ENCODE data around the gene MSH2.

Gene MSH2

DNA sequence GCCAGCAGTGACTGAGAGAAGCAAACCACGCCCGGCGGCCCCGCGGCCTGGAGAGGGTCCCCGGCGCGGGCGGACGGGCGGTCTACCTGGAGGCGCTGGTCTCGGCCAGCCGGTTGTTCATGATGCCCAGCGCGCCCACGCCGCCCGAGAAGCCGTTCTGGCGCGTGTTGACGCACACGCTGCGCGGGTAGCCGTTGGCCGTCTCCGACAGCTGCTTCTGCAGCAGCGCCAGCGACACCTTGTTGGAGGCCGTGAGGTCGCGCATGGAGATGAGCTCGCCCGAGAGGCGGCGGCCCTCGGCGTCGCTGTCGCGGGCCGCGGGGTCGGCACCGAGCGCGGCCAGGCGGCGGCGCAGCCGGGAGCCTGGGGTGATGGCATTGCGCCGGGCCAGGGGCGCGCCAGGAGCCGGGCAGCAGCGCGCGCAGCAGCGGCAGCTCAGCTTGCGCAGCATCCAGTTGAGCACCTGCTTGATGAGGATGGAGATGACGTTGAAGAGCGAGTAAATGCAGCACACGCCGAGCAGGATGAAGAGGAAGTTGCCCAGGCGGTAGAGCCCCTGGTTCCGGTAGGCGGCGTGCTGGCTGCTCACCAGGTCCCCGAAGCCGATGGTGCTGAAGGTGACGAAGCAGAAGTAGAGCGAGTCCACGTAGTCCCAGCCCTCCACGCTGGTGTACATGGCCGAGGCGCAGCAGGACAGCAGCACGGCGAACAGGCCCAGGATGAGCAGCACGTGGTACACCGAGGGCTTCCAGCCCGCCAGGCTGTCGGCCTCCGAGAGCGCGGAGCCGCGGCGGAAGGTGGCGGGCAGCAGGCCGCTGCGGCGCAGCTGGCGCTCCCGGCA is 118.1 kb downstream of the MSH2 start:
- peak overlapping the region; percentile 90 for H3K9ac ChIP-seq
- peak overlapping the region; percentile 17 for H3K4me3 ChIP-seq (IDR thresholded peaks at IDR 0.05; ENCODE audit: insufficient read depth, low read depth, low read length)
- TF ChIP-seq, protein P1, sequence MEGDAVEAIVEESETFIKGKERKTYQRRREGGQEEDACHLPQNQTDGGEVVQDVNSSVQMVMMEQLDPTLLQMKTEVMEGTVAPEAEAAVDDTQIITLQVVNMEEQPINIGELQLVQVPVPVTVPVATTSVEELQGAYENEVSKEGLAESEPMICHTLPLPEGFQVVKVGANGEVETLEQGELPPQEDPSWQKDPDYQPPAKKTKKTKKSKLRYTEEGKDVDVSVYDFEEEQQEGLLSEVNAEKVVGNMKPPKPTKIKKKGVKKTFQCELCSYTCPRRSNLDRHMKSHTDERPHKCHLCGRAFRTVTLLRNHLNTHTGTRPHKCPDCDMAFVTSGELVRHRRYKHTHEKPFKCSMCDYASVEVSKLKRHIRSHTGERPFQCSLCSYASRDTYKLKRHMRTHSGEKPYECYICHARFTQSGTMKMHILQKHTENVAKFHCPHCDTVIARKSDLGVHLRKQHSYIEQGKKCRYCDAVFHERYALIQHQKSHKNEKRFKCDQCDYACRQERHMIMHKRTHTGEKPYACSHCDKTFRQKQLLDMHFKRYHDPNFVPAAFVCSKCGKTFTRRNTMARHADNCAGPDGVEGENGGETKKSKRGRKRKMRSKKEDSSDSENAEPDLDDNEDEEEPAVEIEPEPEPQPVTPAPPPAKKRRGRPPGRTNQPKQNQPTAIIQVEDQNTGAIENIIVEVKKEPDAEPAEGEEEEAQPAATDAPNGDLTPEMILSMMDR (conservative IDR thresholded peaks at IDR 0.05; ENCODE audit: low read depth, low read length), result peak; percentile 37
- peak overlapping the region; percentile 91 for H2AFZ ChIP-seq (ENCODE audit: low read depth)
- H3K4me2 ChIP-seq, result peak overlapping the region; percentile 94
- no peaks in the 10 kb centered on the region for H4K20me1 ChIP-seq (ENCODE audit: insufficient read depth)
- H3K36me3 ChIP-seq (ENCODE audit: insufficient read depth), result no peaks in the 10 kb centered on the region
- peaks cover 71% of the 10 kb centered on the region for H3K4me1 ChIP-seq (ENCODE audit: low read depth, poor library complexity, severe bottlenecking)
- H3K27me3 ChIP-seq (ENCODE audit: insufficient read depth, low read depth), result no peaks in the 10 kb centered on the region
- peak overlapping the region; percentile 97 for H3K27ac ChIP-seq
- H3K79me2 ChIP-seq (ENCODE audit: insufficient read depth, low read depth), result peaks cover 6% of the 10 kb centered on the region; the same call in 1 of the 2 replicates

DNA sequence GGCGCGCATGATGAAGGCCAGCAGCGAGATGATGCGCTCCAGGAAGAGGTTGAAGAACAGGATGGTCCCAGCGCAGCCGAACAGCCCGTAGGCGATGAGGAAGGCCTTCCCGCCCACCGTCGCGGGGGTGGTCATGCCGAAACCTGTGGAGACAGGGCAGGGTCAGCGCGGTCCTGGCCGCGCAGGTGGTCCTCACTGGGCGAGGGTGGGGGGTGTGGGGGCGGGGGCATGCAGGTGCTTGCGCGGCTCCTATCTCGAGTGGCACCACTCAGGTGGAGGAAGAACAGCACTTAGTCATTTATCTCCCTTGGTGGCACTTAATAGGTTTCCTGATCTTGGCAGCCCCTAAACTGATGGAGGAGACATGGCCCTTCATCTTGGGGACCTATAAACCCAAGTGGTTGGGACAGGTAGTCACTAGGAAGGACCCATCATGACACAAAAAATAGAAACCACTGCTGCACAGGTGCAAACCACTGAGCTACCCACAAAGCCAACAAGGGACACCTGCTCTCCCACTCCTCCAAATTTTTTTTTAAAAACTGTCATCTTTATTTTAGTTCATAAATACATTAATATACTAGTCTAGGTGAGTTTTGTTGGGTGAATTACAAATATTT is 118.8 kb downstream of the MSH2 start:
- Histone ChIP-seq H3K27ac (peak overlapping the region; percentile 97), H3K4me1 (ENCODE audit: low read depth, poor library complexity, severe bottlenecking) (peaks cover 78% of the 10 kb centered on the region), H3K79me2 (ENCODE audit: insufficient read depth, low read depth) (peaks cover 6% of the 10 kb centered on the region; the same call in 1 of the 2 replicates), H3K4me2 (peak overlapping the region; percentile 33), H3K27me3 (ENCODE audit: insufficient read depth, low read depth) (no peaks in the 10 kb centered on the region), H3K9ac (peak overlapping the region; percentile 90), H2AFZ (ENCODE audit: low read depth) (peak overlapping the region; percentile 91), H3K4me3 (IDR thresholded peaks at IDR 0.05; ENCODE audit: insufficient read depth, low read depth, low read length) (peak overlapping the region; percentile 17), H4K20me1 (ENCODE audit: insufficient read depth) (no peaks in the 10 kb centered on the region), H3K36me3 (ENCODE audit: insufficient read depth) (no peaks in the 10 kb centered on the region)
- TF ChIP-seq, protein P1 (conservative IDR thresholded peaks at IDR 0.05; ENCODE audit: low read depth, low read length), result no peak

DNA sequence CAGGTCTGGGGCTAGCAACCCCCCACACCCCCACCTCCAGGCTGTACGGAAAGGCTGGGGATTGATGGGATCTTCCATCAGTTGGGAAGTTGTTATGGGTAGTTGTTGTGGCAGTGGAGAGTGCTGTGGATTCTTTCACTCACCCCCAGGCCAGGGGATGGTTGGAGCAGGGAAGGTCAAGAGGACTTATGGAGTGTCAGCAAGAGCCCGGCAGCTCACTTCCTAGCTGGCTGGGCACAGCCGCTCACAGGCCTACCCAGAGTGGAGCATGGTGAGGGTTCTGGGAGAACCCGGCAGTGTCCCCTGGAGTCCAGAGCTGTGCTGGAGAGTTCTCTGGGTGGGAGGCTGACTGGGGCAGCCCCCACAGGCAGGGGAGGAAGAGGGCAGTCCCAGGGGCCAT is 122.2 kb downstream of the MSH2 start:
- no peaks in the 10 kb centered on the region for H4K20me1 ChIP-seq (ENCODE audit: insufficient read depth)
- peaks cover 58% of the 10 kb centered on the region for H3K4me1 ChIP-seq (ENCODE audit: low read depth, poor library complexity, severe bottlenecking)
- peaks cover 6% of the 10 kb centered on the region; the same call in 1 of the 2 replicates for H3K79me2 ChIP-seq (ENCODE audit: insufficient read depth, low read depth)
- TF ChIP-seq, protein P1 (conservative IDR thresholded peaks at IDR 0.05; ENCODE audit: low read depth, low read length), result no peak
- no peaks in the 10 kb centered on the region for H3K27me3 ChIP-seq (ENCODE audit: insufficient read depth, low read depth)
- no peak overlapping the region for H3K27ac ChIP-seq
- no peak overlapping the region for H3K4me3 ChIP-seq (IDR thresholded peaks at IDR 0.05; ENCODE audit: insufficient read depth, low read depth, low read length)
- no peak overlapping the region for H3K9ac ChIP-seq
- H3K36me3 ChIP-seq (ENCODE audit: insufficient read depth), result no peaks in the 10 kb centered on the region
- H2AFZ ChIP-seq (ENCODE audit: low read depth), result no peak overlapping the region
- H3K4me2 ChIP-seq, result no peak overlapping the region; the same call in 1 of the 2 replicates

DNA sequence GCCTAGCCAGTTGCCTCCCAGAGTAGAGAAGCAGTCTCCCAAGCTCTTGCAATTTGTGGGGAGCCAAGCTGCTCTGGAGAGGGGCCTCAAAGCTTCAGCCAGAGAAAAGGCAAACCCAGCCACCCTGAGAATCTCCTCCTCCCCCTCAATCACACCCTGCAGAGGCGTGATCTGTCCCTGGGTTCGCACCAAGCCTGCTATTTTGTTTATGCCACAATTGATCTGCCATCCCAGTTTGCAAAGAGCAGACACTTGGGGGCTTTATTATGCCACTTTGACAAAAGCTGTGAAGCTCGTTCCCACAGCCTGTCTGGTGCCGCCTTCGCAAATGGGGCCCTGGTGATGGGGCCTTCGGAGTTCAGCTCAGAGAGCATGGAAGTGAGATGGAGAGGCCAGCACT is 125.5 kb downstream of the MSH2 start:
- H3K9ac ChIP-seq, result no peak overlapping the region
- no peak overlapping the region for H3K27ac ChIP-seq
- no peaks in the 10 kb centered on the region for H3K36me3 ChIP-seq (ENCODE audit: insufficient read depth)
- H3K79me2 ChIP-seq (ENCODE audit: insufficient read depth, low read depth), result no peaks in the 10 kb centered on the region
- H3K4me3 ChIP-seq (IDR thresholded peaks at IDR 0.05; ENCODE audit: insufficient read depth, low read depth, low read length), result no peak overlapping the region
- H3K27me3 ChIP-seq (ENCODE audit: insufficient read depth, low read depth), result no peaks in the 10 kb centered on the region
- H3K4me1 ChIP-seq (ENCODE audit: low read depth, poor library complexity, severe bottlenecking), result peaks cover 38% of the 10 kb centered on the region
- no peaks in the 10 kb centered on the region for H4K20me1 ChIP-seq (ENCODE audit: insufficient read depth)
- no peak overlapping the region for H2AFZ ChIP-seq (ENCODE audit: low read depth)
- no peak overlapping the region for H3K4me2 ChIP-seq
- TF ChIP-seq, protein P1 (conservative IDR thresholded peaks at IDR 0.05; ENCODE audit: low read depth, low read length), result no peak
